Calu3 (cell line): Measurements from ENCODE around the gene ATP6V1G2. TPM values are rescaled to one million over a fixed set of nuclear protein-coding genes. Genes with fewer than 3 reads are reported as not detected.

Source experiments
- BruUV-seq: library from RNA; stranded (reverse); fragments of 400-500 nt; replicated peaks from 2 replicates; lab custom pipeline; 2021; lab: Mats Ljungman, UMichigan
- CTCF ChIA-PET: fragments of 300-600 bp; sonication (Branson Sonifier 250); formaldehyde crosslinking; loops from one replicate; lab custom pipeline; 2022; ENCODE audit warnings: antibody characterized with exemption; lab: Charles Lee
- DNase-seq: peaks from one replicate; pipeline ENCODE4 v3.0.0; 2022
- H3K27ac Mint-ChIP-seq: one replicate; pipeline ENCODE4 v1.8.0; 2022; ENCODE audit warnings: mixed read lengths; ENCODE audit not compliant: unreplicated experiment
- H3K27me3 Mint-ChIP-seq: one replicate; pipeline ENCODE4 v1.8.0; 2022; ENCODE audit warnings: mixed read lengths; ENCODE audit not compliant: unreplicated experiment
- H3K36me3 Mint-ChIP-seq: one replicate; pipeline ENCODE4 v1.8.0; 2022; ENCODE audit warnings: mild to moderate bottlenecking, moderate library complexity, mixed read lengths; ENCODE audit not compliant: insufficient read depth, unreplicated experiment
- H3K4me1 Mint-ChIP-seq: one replicate; pipeline ENCODE4 v1.8.0; 2022; ENCODE audit warnings: mild to moderate bottlenecking, low read depth, mixed read lengths; ENCODE audit not compliant: unreplicated experiment
- H3K4me3 Mint-ChIP-seq: one replicate; pipeline ENCODE4 v1.8.0; 2022; ENCODE audit warnings: mild to moderate bottlenecking, low read depth, moderate library complexity, mixed read lengths; ENCODE audit not compliant: unreplicated experiment
- H3K9me3 Mint-ChIP-seq: one replicate; pipeline ENCODE4 v1.8.0; 2022; ENCODE audit warnings: low read depth, mixed read lengths; ENCODE audit not compliant: unreplicated experiment
- intact Hi-C: fragments of 100-400 bp; cut with micrococcal nuclease; formaldehyde crosslinking; loops from one replicate; pipeline ENCODE4 v1.10.0; 2022; ENCODE audit not compliant: unreplicated experiment
- total RNA-seq: library from RNA; stranded (reverse); gene quantifications from 2 replicates; pipeline ENCODE4 v1.2.3, GENCODE V29; 2022
- TF ChIP-seq, protein P1 (sequence below): fragments of 200-600 bp; IDR thresholded peaks from one replicate; pipeline ENCODE4 v1.8.0; 2022; ENCODE audit warnings: antibody characterized with exemption; ENCODE audit not compliant: unreplicated experiment

ATP6V1G2 gene
- total RNA-seq, 1 experiment from 2014 or later = 1.0 TPM

DNA sequence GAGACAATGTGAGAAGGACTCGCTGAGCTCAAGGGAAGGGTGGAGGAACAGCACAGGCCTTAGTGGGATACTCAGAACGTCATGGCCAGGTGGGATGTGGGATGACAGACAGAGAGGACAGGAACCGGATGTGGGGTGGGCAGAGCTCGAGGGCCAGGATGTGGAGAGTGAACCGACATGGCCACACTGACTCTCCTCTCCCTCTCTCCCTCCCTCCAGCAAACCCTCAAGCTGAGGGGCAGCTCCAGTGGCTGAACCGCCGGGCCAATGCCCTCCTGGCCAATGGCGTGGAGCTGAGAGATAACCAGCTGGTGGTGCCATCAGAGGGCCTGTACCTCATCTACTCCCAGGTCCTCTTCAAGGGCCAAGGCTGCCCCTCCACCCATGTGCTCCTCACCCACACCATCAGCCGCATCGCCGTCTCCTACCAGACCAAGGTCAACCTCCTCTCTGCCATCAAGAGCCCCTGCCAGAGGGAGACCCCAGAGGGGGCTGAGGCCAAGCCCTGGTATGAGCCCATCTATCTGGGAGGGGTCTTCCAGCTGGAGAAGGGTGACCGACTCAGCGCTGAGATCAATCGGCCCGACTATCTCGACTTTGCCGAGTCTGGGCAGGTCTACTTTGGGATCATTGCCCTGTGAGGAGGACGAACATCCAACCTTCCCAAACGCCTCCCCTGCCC is 30.6 kb upstream of the ATP6V1G2 start:
- peaks cover 66% of the 10 kb centered on the region for H3K27me3 Mint-ChIP-seq
- CTCF ChIA-PET = interaction anchor here (0.6 to 1.8 kb wide), 5 partner anchors 13 to 384 kb away, joined by 3 to 5 read pairs (median 3); no protein-coding TSS in a partner anchor
- no peak overlapping the region for H3K4me3 Mint-ChIP-seq
- H3K36me3 Mint-ChIP-seq = peaks cover 13% of the 10 kb centered on the region
- DNase-seq = no peak
- no TSS peak for BruUV-seq
- TF ChIP-seq, protein P1, sequence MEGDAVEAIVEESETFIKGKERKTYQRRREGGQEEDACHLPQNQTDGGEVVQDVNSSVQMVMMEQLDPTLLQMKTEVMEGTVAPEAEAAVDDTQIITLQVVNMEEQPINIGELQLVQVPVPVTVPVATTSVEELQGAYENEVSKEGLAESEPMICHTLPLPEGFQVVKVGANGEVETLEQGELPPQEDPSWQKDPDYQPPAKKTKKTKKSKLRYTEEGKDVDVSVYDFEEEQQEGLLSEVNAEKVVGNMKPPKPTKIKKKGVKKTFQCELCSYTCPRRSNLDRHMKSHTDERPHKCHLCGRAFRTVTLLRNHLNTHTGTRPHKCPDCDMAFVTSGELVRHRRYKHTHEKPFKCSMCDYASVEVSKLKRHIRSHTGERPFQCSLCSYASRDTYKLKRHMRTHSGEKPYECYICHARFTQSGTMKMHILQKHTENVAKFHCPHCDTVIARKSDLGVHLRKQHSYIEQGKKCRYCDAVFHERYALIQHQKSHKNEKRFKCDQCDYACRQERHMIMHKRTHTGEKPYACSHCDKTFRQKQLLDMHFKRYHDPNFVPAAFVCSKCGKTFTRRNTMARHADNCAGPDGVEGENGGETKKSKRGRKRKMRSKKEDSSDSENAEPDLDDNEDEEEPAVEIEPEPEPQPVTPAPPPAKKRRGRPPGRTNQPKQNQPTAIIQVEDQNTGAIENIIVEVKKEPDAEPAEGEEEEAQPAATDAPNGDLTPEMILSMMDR = no peak
- H3K4me1 Mint-ChIP-seq = peaks cover 18% of the 10 kb centered on the region
- H3K9me3 Mint-ChIP-seq = no peaks in the 10 kb centered on the region
- no peak overlapping the region for H3K27ac Mint-ChIP-seq
- intact Hi-C loops = no loop called here

DNA sequence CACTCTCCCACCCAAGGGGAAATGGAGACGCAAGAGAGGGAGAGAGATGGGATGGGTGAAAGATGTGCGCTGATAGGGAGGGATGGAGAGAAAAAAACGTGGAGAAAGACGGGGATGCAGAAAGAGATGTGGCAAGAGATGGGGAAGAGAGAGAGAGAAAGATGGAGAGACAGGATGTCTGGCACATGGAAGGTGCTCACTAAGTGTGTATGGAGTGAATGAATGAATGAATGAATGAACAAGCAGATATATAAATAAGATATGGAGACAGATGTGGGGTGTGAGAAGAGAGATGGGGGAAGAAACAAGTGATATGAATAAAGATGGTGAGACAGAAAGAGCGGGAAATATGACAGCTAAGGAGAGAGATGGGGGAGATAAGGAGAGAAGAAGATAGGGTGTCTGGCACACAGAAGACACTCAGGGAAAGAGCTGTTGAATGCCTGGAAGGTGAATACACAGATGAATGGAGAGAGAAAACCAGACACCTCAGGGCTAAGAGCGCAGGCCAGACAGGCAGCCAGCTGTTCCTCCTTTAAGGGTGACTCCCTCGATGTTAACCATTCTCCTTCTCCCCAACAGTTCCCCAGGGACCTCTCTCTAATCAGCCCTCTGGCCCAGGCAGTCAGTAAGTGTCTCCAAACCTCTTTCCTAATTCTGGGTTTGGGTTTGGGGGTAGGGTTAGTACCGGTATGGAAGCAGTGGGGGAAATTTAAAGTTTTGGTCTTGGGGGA is 29.7 kb upstream of the ATP6V1G2 start:
- Mint-ChIP-seq H3K4me3 (no peak overlapping the region), H3K4me1 (peaks cover 9% of the 10 kb centered on the region), H3K27ac (no peak overlapping the region), H3K36me3 (peaks cover 5% of the 10 kb centered on the region), H3K27me3 (peaks cover 60% of the 10 kb centered on the region), H3K9me3 (no peaks in the 10 kb centered on the region)
- CTCF ChIA-PET = interaction anchor here (0.6 to 1.8 kb wide), 7 partner anchors 14 to 384 kb away, joined by 3 to 5 read pairs (median 4); partner anchors contain the start of gene NFKBIL1
- no peak for DNase-seq
- TF ChIP-seq, protein P1 = no peak
- intact Hi-C loops = no loop called here
- BruUV-seq = no TSS peak

DNA sequence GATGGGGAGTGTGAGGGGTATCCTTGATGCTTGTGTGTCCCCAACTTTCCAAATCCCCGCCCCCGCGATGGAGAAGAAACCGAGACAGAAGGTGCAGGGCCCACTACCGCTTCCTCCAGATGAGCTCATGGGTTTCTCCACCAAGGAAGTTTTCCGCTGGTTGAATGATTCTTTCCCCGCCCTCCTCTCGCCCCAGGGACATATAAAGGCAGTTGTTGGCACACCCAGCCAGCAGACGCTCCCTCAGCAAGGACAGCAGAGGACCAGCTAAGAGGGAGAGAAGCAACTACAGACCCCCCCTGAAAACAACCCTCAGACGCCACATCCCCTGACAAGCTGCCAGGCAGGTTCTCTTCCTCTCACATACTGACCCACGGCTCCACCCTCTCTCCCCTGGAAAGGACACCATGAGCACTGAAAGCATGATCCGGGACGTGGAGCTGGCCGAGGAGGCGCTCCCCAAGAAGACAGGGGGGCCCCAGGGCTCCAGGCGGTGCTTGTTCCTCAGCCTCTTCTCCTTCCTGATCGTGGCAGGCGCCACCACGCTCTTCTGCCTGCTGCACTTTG is 29.0 kb upstream of the ATP6V1G2 start, which contains the start of gene TNF:
TNF (plus strand) TSS at position 231 of the 567 bp plus-strand sequence; CDS start at position 408, 177 bp downstream.
- Mint-ChIP-seq H3K4me3 (no peak within 1 kb of the TSS), H3K27ac (no peak within 1 kb of the TSS), H3K27me3 (peaks cover 53% of the 10 kb centered on the region), H3K36me3 (no peaks in the 10 kb centered on the region), H3K4me1 (peaks cover 2% of the 10 kb centered on the region), H3K9me3 (no peaks in the 10 kb centered on the region)
- intact Hi-C loops = no loop called here
- TF ChIP-seq, protein P1 = no peak
- no peak for DNase-seq
- CTCF ChIA-PET = interaction anchor here (1.0 to 1.4 kb wide), 3 partner anchors 21 to 28 kb away, joined by 3 to 5 read pairs (median 4); partner anchors contain the start of gene NFKBIL1
- BruUV-seq = no TSS peak
